Naive B cell (primary cell): Measurements from ENCODE around the gene TH. TPM values are rescaled to one million over a fixed set of nuclear protein-coding genes. Genes with fewer than 3 reads are reported as not detected.

Experiments
- ATAC-seq, 2 donors: fragments of 150-1000 bp; cut with Tn5 transposase; 2 replicates each; pipeline ENCODE4 v1.10.0; 2021; ENCODE audit warnings: low read depth in 2 of 2, mild to moderate bottlenecking in 2 of 2, moderate library complexity in 2 of 2
- DNase-seq: peaks from one replicate; pipeline ENCODE4 v3.0.0; 2022
- H3K27ac Mint-ChIP-seq, 6 donors: one replicate each; pipeline ENCODE4 v1.8.0; 2020 to 2022; ENCODE audit warnings: mild to moderate bottlenecking in 6 of 6, mixed read lengths in 6 of 6, moderate library complexity in 5 of 6, inconsistent platforms in 2 of 6
- H3K27me3 Mint-ChIP-seq, 3 donors: one replicate each; pipeline ENCODE4 v1.8.0; 2021 to 2022; ENCODE audit warnings: mixed read lengths in 3 of 3, mild to moderate bottlenecking in 1 of 3
- H3K36me3 Mint-ChIP-seq, 2 donors: one replicate each; pipeline ENCODE4 v1.8.0; 2020 to 2022; ENCODE audit warnings: mixed read lengths in 2 of 2, inconsistent platforms in 1 of 2, mild to moderate bottlenecking in 1 of 2
- H3K4me1 Mint-ChIP-seq, 3 donors: one replicate each; pipeline ENCODE4 v1.8.0; 2020 to 2022; ENCODE audit warnings: mixed read lengths in 3 of 3, inconsistent platforms in 1 of 3, mild to moderate bottlenecking in 1 of 3, moderate library complexity in 1 of 3
- H3K4me3 Mint-ChIP-seq, 8 donors: one replicate each; pipeline ENCODE4 v1.8.0; 2020 to 2022; ENCODE audit warnings: mild to moderate bottlenecking in 8 of 8, mixed read lengths in 8 of 8, moderate library complexity in 8 of 8, inconsistent platforms in 2 of 8
- H3K9me3 Mint-ChIP-seq, 7 donors: one replicate each; pipeline ENCODE4 v1.8.0; 2020 to 2022; ENCODE audit warnings: mixed read lengths in 7 of 7, mild to moderate bottlenecking in 5 of 7, inconsistent platforms in 2 of 7, moderate library complexity in 1 of 7
- polyA plus RNA-seq, 6 donors: library from polyadenylated mRNA; unstranded; fragments of 300-500 nt; fragmentation: Illumina TruSeq; gene quantifications; one replicate each; pipeline ENCODE4 v1.2.3, GENCODE V29; 2021; ENCODE audit warnings: low read depth in 6 of 6

TH gene
- polyA plus RNA-seq, 6 donors from 2014 or later = not detected

- no peak for ATAC-seq
- H3K4me1 Mint-ChIP-seq = peaks cover 21 to 30% (median 28%) of the 10 kb centered on the region in 3 donors
- no peaks in the 10 kb centered on the region for H3K9me3 Mint-ChIP-seq
- H3K27ac Mint-ChIP-seq = peak overlapping the region in 2 of 6 donors; percentile 44 to 89
- peak overlapping the region in 6 of 8 donors; percentile 6 to 68 (median 56) for H3K4me3 Mint-ChIP-seq
- no peaks in the 10 kb centered on the region for H3K36me3 Mint-ChIP-seq
- no peak for DNase-seq
- H3K27me3 Mint-ChIP-seq = peaks cover 38 to 71% (median 70%) of the 10 kb centered on the region in 3 donors
Observed at GRCh38 chr11:2140411-2141400, 30.9 kb downstream of the TH start.

- ATAC-seq = no peak
- H3K27me3 Mint-ChIP-seq = peaks cover 35 to 71% (median 68%) of the 10 kb centered on the region in 3 donors
- H3K27ac Mint-ChIP-seq = no peak overlapping the region
- no peaks in the 10 kb centered on the region for H3K9me3 Mint-ChIP-seq
- H3K36me3 Mint-ChIP-seq = no peaks in the 10 kb centered on the region
- no peak for DNase-seq
- peaks cover 21 to 30% (median 28%) of the 10 kb centered on the region in 3 donors for H3K4me1 Mint-ChIP-seq
- H3K4me3 Mint-ChIP-seq = peak overlapping the region in 6 of 8 donors; percentile 6 to 72 (median 30)
Observed at GRCh38 chr11:2139621-2140337, 31.8 kb downstream of the TH start.

- H3K9me3 Mint-ChIP-seq = no peaks in the 10 kb centered on the region
- peaks cover 21 to 30% (median 26%) of the 10 kb centered on the region in 3 donors for H3K4me1 Mint-ChIP-seq
- H3K36me3 Mint-ChIP-seq = no peaks in the 10 kb centered on the region
- DNase-seq (no peak), ATAC-seq (peak; percentile 44 to 57)
- H3K27me3 Mint-ChIP-seq = peaks cover 35 to 74% (median 71%) of the 10 kb centered on the region in 3 donors
- H3K27ac Mint-ChIP-seq = peak within 1 kb of the TSS in 3 of 6 donors; percentile 70 to 91 (median 89)
- H3K4me3 Mint-ChIP-seq = peak within 1 kb of the TSS; percentile 78 to 95 (median 84)
Observed at GRCh38 chr11:2139123-2139521, 32.5 kb downstream of the TH start, which contains the start of gene IGF2. Gene IGF2, minus strand, starts transcription at chr11:2139389. Its CDS starts 3,866 bp downstream, at chr11:2135523.

GRCh38 chr11:2138431-2139122 lies 33.0 kb downstream of the TH start:
- DNase-seq = no peak
- H3K36me3 Mint-ChIP-seq = no peaks in the 10 kb centered on the region
- peak; percentile 15 to 18 for ATAC-seq
- H3K4me1 Mint-ChIP-seq = peaks cover 20 to 30% (median 25%) of the 10 kb centered on the region in 3 donors
- peak overlapping the region in 3 of 6 donors; percentile 70 to 91 (median 89) for H3K27ac Mint-ChIP-seq
- H3K9me3 Mint-ChIP-seq = no peaks in the 10 kb centered on the region
- H3K4me3 Mint-ChIP-seq = peak overlapping the region; percentile 78 to 95 (median 84)
- H3K27me3 Mint-ChIP-seq = peaks cover 33 to 76% (median 72%) of the 10 kb centered on the region in 3 donors

GRCh38 chr11:2138068-2138430 lies 33.6 kb downstream of the TH start:
- H3K4me3 Mint-ChIP-seq = peak overlapping the region; percentile 78 to 95 (median 84)
- H3K36me3 Mint-ChIP-seq = no peaks in the 10 kb centered on the region
- H3K27me3 Mint-ChIP-seq = peaks cover 30 to 76% (median 72%) of the 10 kb centered on the region in 3 donors
- DNase-seq (no peak), ATAC-seq (peak; percentile 9 to 14)
- H3K9me3 Mint-ChIP-seq = no peaks in the 10 kb centered on the region
- peak overlapping the region in 1 of 6 donors; percentile 91 for H3K27ac Mint-ChIP-seq
- H3K4me1 Mint-ChIP-seq = peaks cover 17 to 29% (median 21%) of the 10 kb centered on the region in 3 donors

GRCh38 chr11:2137202-2138067 lies 34.2 kb downstream of the TH start:
- Mint-ChIP-seq H3K9me3 (no peaks in the 10 kb centered on the region), H3K4me3 (peak overlapping the region; percentile 33 to 82 (median 66)), H3K27me3 (peaks cover 24 to 76% (median 72%) of the 10 kb centered on the region in 3 donors), H3K27ac (no peak overlapping the region), H3K4me1 (peaks cover 14 to 28% (median 15%) of the 10 kb centered on the region in 3 donors), H3K36me3 (no peaks in the 10 kb centered on the region)
- no peak for DNase-seq
- peak in 1 of 2 donors; percentile 30 for ATAC-seq

- Mint-ChIP-seq H3K9me3 (peaks cover 0 to 2% (median 0%) of the 10 kb centered on the region in 7 donors), H3K4me1 (peaks cover 14 to 28% (median 14%) of the 10 kb centered on the region in 3 donors), H3K4me3 (peak overlapping the region in 4 of 8 donors; percentile 33 to 82 (median 65)), H3K27me3 (peaks cover 22 to 76% (median 72%) of the 10 kb centered on the region in 3 donors), H3K36me3 (peaks cover 0 to under 1% of the 10 kb centered on the region in 2 donors), H3K27ac (no peak overlapping the region)
- ATAC-seq (no peak), DNase-seq (no peak)
Observed at GRCh38 chr11:2136952-2137201, 34.7 kb downstream of the TH start.

- Mint-ChIP-seq H3K9me3 (peaks cover 0 to 7% (median 2%) of the 10 kb centered on the region in 7 donors), H3K4me1 (peaks cover 14 to 28% (median 16%) of the 10 kb centered on the region in 3 donors), H3K27ac (peak overlapping the region in 1 of 6 donors; percentile 74), H3K27me3 (peaks cover 23 to 76% (median 72%) of the 10 kb centered on the region in 3 donors), H3K4me3 (peak overlapping the region in 5 of 8 donors; percentile 47 to 81 (median 53)), H3K36me3 (peaks cover 0 to 5% of the 10 kb centered on the region in 2 donors)
- ATAC-seq (no peak), DNase-seq (no peak)
Observed at GRCh38 chr11:2136209-2136951, 35.2 kb downstream of the TH start.

- ATAC-seq (no peak), DNase-seq (no peak)
- Mint-ChIP-seq H3K4me1 (peaks cover 11 to 22% (median 20%) of the 10 kb centered on the region in 3 donors), H3K27ac (no peak overlapping the region), H3K27me3 (peaks cover 22 to 76% (median 72%) of the 10 kb centered on the region in 3 donors), H3K36me3 (peaks cover 0 to 11% of the 10 kb centered on the region in 2 donors), H3K4me3 (peak overlapping the region in 4 of 8 donors; percentile 13 to 53 (median 38)), H3K9me3 (peaks cover 0 to 12% (median 2%) of the 10 kb centered on the region in 7 donors)
Observed at GRCh38 chr11:2135648-2136201, 35.9 kb downstream of the TH start.

- H3K27ac Mint-ChIP-seq = no peak overlapping the region
Observed at GRCh38 chr11:2135018-2135569, 36.5 kb downstream of the TH start.

More at GRCh38 chr11:2135018-2135569, 36.5 kb downstream of the TH start:
- DNase-seq (no peak), ATAC-seq (no peak)
- Mint-ChIP-seq H3K4me3 (peak overlapping the region in 2 of 8 donors; percentile 40 to 47), H3K36me3 (peaks cover 0 to 11% of the 10 kb centered on the region in 2 donors), H3K9me3 (peaks cover 0 to 12% (median 2%) of the 10 kb centered on the region in 7 donors), H3K27me3 (peaks cover 22 to 76% (median 72%) of the 10 kb centered on the region in 3 donors), H3K4me1 (peaks cover 11 to 22% (median 20%) of the 10 kb centered on the region in 3 donors)
